GM18502 (cell line): ENCODE measurements around the gene ITPR3.

Experiments
- ATAC-seq: cut with Tn5 transposase; IDR thresholded peaks from one replicate; pipeline ENCODE4 v1.9.1; 2021; ENCODE audit warnings: mild to moderate bottlenecking; ENCODE audit not compliant: unreplicated experiment, poor library complexity

Gene ITPR3

DNA sequence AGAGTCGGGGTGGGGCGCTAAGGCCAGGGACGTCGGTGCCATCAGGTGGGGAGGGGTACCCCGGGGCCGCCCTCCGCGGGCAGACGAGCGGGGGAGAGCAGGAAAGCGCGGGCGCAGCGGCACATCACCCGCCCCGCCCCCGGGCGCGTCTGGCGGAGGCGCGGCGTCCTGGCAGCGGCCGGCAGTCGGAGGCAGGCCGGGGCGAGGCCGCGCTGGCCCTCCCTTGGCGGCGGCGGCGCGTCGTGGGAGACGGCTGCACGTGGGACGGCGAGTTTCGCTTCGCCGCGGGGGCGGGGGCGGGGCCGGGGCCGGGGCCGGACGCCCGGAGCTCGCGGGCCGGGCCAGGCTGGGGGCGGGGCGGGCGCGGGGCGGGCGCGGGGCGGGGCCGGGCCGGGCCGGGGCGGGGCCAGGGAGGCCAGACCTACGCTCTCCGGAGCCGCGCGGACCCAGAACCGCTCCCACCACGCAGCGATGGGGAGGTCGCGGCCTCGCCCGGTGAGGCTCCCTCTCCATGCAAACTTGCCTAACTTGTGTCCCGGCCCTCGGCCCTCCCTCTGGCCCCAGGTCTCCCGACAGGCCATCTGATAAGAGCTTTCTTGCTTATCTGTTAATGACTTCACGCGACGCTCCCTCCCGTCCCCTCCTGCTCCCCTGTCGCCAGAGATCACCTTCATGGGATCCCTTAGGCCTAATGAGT is 12.5 kb downstream of the ITPR3 start:
- ATAC-seq: peak; percentile 58

DNA sequence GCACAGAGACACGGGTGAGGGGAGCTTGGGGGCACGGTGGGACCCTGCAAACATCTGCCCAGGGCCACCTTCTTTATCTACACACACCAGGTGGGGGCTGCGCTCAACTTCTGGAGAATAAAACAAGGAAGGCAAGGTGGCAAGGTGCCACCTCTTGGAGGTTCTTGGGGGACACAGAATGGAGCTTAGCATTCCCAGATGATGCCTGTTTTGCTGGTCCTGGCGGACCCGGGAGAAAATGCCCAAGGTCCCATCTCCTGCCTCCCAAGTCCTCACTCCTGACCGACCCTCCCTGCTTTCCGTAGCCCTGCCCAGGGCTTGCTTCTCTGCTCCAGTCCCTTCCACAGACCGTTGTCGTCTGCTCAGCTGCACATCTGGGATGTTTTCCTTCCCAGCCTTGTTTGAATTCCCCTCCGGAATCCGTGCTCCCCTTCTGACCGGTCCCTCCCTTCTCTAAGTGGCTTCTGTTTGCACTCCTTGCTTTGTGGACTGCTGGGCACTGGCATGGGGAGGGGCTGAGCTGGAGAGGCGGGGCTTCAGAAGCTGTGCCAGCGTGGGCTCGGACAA is 13.1 kb downstream of the ITPR3 start:
- ATAC-seq: no peak

DNA sequence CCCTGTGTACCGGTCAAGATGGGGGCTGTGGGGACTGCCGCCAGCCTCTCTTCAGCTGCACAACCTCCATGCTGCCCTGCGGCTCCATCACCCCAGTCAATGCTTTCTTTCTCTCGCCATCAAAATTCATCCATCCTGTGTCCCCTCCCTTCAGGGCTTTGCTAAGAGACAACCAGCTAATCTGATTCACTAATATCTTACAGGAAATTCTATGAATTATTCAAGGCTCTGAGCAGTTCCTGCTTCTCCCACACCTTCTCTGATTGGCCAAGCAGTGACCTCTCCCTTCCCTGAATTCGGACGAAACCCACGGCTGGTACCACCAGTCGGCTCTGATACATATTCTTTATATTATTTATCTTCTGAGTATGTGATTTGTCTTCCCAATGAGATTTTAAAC is 13.8 kb downstream of the ITPR3 start:
- ATAC-seq: no peak

DNA sequence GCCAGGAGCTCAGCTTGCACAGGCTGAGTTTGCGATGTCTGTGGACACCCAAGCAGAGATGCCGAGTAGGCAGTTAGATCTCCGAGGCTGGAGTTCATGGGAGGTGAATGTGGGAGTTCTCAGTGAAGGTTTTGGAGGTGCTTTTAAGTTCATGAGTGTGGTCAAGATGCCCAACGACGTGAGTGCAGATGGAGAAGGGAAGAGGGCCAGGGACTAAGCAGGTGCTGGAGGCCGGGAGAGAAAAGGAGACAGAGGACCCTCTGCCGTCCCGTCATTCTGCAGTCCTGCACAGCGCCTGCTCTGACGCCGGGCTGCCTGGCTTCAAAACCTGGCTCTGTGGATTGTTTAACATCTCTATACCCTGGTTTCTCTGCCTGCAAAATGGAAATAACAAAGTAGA is 15.5 kb downstream of the ITPR3 start:
- ATAC-seq: no peak

DNA sequence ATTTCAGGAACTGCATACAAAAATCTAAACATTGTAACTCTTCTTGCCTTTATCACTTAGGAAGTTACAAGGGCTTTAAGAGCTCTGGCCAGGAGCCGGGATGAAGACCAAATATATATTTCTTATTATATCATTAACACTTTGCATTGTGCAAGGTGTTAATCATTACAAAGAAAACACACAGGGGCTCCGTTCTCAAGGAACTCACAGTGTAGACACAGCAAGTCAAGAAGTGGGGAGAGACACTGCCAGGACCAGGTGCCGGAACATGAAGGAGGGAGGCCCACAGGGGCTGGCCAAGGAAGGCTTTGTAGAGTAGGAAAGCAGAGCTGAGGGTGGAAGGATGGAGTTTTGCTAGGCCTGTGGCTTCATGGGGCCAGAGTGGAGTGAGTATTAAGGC is 17.4 kb downstream of the ITPR3 start:
- ATAC-seq: no peak

DNA sequence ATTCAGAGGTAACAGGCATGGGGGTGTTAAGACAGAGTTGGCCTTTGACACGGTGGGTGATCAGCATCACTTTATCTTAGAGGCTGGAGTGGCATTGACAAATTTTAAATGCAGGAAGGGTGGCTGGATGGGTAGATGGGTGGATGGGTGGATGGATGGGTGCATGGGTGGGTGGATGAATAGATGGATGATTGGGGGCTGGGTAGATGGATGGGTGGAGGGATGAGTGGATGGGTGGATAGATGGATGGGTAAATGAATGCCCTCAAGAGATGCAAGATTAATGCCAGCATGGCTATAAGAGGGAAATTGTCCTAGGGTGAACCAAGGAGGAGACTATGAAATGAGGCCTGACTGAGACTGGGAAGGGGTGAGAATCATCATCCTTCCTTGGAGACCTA is 18.4 kb downstream of the ITPR3 start:
- no peak for ATAC-seq

DNA sequence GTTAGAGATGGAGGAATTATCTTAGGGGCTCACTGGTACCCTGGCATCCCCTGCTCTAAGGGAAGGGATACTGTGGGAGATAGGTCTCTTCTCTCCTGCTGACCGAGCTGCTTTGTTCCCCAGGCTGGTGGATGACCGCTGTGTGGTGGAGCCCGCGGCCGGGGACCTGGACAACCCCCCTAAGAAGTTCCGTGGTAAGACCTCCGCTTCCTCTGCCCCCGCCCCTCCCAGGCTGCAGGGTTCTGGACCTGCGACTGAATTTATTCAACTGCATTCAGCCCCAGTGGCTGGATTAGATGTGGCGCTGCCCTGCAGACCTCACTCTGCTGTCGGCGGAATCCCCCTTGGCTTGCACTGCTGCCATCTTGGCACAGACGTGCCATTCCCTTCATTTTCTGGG is 19.2 kb downstream of the ITPR3 start:
- ATAC-seq: no peak

DNA sequence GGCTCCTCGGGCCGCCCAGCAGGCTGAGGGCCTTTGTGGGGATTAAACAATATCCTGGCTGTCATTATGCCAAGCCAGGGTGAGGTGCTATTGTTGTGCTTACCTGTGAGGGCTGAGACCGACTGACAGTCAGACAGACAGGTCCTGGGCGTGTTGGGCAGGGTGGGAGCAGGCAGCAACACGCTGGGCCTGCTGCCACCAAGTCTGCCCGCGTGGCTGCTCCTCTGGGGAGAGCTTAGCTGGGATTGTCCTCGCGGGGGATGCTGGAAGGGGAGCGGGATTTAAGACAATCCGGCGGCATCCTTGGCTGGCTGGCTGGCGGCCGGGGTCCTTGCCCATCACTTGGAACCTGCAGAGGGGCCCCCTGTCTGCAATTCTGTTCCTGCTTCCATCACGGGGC is 20.0 kb downstream of the ITPR3 start:
- ATAC-seq: no peak

DNA sequence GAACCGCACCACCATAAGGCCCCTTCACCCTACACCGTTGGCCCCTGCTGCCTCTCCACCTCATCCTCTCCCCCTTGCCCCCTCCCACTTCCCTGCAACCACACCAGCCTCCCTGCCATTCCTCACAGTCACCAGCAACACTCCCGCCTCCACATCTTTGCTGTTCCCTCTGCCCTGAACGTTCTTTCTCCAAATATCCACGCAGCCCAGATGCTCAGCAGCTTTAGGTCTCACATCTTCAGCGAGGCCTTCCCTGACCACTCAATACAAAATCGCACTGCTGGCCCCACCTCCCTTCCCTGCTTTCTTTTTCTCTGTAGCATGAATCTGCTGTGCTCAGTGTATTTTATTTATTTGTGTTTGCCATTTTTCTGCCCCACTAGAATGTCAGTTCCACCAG is 20.5 kb downstream of the ITPR3 start:
- ATAC-seq: no peak

DNA sequence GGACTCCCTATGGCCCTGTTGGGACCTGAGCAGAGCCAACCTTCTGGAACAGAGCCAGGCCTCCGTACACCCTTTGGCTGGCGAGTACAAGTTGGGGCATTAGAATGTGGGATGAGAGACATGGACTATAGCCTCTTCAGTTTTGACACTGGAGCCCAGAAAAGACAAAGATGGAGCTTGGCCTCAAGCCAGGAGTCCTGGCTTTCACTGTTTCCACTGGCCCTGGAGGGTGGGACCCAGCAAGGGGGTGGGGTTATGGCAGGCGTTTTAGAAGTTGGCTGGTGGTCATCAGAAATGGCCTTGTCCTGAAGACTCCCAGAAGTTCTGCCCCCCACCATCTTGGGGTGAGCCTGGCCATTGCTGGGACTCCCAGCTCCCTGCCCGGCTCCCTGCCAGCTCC is 21.8 kb downstream of the ITPR3 start:
- no peak for ATAC-seq

DNA sequence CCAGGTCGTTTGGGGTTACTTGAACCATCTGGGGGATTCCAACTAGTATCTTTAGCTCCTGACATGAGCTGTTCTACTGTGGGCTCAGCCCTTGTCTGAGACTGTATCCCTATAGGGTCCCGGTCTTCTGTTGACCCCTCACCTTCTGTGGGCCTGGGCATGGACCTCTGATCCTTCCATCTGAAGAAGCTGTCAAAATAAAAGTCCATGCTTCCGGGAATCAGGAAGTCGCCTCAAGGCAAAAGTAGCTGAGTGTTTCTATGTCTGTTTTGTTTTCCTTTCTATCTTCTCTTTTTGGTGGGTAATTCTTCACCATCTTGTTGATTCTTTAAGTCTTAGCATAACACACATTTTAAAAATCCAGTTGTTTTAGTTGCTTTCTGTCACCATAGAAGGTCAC is 30.3 kb downstream of the ITPR3 start:
- ATAC-seq: no peak

DNA sequence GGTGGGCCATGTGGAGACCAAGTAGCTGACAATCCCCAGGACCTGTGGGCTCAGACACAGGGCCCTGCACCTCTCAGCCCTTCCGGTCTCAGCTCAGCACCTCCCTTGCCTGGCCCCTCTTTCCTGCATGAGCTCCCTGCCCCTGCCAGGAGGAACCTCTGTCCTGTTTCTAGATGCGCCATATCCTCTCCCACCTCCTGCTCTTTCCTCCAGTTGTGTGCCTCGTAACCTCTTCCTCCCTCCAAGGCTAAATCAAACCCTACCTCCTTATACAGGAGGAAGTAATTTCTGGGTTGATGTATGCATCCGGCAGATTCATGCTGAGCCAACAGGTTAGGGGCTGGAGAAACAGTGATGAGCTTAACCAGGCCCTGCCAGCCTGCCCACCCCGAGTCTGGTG is 30.9 kb downstream of the ITPR3 start:
- no peak for ATAC-seq

DNA sequence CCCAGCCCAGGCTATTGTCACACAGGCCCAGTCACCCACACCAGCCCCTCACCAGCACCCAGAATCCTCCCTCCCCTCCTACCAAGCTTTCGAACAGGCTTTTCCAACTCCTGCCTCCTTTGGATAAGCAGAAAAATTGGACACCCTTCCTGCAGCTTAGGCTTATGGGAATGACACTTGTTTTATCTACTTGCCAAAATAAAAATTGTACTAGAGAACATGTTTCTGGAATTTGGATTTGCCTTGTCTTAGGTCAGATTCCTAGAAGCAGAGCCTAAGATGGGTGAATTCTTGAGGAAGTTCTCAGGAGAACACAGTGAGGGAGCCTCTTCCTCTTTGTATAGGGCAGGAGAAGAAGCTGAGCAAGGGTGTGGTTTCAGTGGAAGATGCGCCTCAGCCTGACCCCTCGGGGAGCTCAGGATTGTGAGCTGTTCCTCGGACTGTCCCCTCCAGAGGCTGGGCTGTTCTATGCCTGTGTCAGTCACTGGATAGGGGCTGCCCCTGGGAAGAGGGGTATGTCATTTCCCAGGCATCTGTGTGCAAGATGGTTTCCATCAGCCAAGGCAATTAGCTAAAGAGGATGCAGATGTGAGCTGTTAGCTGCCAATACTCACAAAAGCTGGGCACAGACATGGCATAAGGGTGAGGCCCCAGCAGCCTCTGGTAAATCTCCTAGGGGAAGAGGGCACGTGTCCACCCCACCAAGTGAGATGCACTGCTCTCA is 33.9 kb downstream of the ITPR3 start:
- no peak for ATAC-seq

DNA sequence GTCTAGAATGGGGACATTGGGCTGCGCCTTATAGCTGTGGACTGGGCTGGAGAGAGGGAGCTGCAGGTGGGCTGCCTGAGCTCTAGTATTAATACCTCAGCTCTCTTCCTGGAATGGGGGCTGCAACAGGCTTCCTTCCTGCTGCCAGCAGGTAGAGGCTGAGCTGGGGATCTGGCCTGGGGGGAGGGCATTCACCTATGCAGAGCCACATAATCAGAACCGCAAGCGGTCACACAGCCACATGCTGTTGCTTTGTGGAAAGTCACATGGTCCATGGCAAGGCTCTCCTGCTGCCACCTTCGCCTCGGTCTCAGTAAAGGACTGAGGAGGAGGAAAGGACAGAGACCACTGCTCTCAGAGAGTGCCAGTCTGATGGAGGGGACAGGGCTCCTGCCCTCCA is 35.7 kb downstream of the ITPR3 start:
- ATAC-seq: no peak

DNA sequence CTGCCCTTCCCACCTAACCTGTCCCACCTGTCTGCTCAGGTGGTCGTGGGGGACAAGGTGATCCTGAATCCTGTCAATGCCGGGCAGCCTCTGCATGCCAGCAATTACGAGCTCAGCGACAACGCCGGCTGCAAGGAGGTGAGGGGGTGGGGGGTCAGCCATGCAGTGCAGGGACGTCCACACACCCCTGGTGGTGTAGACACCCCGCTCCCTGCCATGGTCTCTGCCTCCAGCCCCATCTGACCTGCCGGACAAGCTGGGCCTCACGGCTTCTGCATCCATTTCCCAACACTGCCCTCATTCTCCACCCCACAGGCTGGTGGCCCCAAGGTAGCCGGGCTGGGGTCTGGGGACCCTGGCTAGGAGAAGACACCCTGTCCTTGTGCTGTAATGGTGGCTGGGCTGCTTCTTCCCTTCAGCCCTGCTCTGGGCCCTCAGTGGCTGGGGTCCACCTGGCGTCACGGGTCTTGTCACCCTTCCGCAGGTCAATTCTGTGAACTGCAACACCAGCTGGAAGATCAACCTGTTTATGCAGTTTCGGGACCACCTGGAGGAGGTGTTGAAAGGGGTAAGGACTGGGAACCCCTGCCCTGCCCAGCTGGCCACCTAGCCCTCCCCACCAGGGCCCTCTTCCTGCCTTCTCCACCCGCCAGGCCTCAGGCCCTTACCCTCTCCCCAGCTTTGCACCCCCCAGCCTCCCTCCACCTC is 38.0 kb downstream of the ITPR3 start:
- ATAC-seq: no peak

DNA sequence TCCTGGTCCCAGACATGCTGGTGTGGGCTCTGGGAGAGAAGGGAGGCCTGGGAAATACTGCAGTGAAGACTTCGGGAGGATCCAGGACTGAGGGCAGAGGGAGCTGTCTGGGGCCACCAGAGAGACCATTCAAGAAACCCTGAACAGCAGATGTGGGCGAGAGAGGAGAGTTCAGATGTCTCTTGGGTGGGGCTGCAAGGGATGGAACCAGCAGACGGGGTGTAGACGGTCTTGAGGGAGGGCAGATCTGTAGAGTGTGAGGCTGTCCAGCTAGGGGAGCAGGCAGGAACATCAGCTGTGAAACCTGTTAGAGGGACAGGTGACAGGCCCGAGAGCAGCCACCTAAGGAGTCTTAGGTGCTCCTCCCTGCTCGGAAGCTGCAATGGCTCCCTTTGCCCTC is 38.9 kb downstream of the ITPR3 start:
- no peak for ATAC-seq

DNA sequence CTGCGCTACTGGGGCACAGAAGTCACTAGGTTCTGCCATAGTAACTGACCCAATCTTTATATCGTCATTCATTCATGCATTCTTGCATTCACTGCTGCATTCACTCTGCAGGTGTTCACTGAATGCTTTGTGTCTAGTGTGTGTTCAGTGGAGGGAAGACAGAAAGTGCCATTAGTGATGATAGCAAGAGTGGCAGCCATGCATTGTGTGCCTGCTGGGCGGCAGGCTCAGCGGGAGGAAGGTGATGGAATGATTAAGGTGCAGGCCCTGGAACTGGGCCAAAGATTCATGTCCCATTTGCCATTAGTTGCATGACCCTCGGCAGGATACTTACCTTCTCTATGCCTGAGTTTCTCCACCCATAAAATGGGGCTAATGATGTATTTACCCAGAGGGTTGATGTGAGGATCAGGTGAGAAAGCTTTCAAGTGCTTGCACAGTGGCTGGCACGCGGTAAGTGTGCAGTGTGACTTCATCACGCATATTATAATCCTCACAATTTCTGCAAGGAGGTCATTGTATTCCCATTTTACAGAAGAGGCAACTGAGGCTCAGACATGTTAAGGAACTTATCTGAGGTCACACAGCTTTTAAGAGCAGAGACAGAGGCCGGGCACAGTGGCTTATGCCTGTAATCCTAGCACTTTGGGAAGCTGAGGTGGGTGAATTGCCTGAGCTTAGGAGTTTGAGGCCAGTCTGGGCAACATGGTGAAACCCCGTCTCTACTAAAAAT is 40.1 kb downstream of the ITPR3 start:
- ATAC-seq: no peak

DNA sequence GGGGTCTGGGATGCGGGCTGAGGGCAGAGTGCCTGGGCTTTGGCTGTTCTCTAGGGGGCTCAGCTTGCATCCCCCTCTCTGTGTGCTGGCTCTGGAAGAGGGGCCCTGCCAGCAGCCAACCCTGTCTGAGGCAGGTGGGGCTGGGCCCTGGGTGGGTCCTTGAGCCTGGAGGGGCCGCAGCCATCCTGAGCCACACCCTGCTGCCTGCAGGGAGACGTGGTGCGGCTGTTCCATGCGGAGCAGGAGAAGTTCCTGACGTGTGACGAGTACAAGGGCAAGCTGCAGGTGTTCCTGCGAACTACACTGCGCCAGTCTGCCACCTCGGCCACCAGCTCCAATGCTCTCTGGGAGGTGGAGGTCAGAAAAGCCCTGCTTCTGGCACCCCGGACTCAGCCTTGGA is 41.2 kb downstream of the ITPR3 start:
- ATAC-seq: no peak

DNA sequence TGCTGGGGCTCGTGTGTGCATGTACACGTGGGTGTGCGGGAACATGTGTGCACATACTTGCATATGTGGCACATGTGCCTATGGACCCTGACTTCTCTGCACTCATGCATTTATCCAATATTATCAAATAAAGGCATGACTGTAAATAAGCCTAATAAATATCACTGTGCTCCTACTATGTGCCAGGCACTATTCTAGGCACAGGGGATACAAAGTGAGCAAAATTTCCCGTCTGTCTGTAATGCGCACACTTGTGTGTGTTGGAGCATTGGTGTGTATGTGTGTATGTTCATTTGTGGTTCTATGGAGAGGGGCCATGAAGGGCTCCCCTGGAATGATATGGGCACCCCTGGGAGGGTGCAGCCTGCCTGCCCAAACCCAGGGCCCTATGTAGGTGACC is 41.9 kb downstream of the ITPR3 start:
- ATAC-seq: no peak

DNA sequence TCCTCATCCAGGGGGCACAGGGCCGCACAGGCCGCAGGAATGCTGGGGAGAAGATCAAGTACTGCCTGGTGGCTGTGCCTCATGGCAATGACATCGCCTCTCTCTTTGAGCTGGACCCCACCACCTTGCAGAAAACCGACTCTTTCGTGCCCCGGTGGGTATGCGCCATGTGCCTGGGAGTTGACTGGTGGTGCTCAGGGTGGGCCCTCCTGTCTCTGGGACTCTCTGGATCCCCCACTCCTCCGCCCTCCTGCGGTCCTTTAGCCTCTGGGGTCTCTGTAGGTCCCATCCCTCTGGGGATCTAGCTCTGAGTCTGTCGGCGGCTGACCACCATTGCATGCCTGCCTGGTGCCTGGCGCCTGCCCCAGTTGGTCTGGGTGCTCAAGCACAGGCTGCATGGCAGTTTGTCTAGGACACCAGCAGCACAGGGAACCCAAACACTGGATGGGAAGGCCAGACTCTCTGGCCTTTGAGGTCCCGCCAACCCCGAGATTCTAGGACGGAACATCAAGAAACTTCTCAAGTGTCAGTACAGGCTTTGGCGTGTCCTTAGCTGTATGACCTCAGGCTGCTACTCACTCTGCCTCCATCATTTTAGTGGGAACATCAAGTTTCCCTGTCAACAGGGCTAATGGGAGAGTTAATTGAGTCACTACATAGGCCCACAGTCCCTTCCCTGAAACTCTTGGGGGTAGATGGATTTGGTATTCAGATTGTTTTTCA is 42.8 kb downstream of the ITPR3 start:
- no peak for ATAC-seq
